Stimulated activated CD8-positive, alpha-beta memory T cell treated with anti-CD3 and anti-CD28 coated beads, Interleukin-4, amount 100 ng/mL, for 1 hour (primary cell): ENCODE measurements around the gene CAPNS1.

Experiments
- DNase-seq, 2 donors: peaks; one replicate each; pipeline ENCODE4 v3.0.0-alpha.2; 2020; ENCODE audit warnings: low read depth in 2 of 2, low spot score in 1 of 2

CAPNS1 gene

DNA sequence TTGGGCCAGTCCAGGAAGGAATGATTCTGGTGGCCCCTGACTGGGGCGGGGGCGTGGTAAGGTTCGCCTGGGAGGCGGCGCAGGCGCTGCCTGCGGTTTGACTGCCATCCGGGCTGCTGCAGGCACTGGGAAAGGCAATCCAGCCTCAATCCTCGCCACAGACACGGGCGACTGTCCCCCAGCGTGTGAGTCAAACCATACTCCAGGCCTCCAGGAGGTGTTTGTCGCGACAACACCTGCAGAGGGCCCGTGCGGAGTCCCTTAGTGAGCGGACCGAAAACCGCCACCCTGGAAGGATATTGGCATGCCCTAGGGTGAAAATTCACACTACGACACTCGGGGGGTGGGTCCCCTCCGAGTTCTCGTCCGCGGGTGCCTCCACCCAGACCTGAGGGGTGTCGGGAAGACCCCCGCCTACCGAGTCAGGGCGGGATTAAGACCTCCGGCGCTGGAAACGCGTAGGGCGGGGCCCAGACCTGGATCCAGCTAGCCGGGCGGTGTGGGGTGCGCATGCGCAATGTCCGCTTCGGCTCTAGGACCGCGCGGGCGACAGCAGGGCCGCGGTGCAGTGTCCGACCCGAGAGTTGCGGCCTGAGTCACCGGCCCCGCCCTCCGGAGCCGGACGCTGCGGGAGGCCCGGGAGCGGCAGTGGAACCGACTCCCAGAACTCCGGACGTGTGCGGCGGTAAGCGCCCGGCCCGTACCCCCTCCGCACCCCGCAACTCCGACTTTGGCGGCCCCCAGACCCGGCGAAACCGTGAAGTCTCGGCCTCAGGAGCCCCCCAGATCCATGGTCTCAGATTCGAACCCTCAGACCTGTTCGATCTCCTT lies at the start of gene CAPNS1:
CAPNS1 (plus strand) TSS at position 594 of the 831 bp plus-strand sequence. CDS start 946 bp downstream, outside the sequence.
- DNase-seq: peak; percentile 84 to 88

DNA sequence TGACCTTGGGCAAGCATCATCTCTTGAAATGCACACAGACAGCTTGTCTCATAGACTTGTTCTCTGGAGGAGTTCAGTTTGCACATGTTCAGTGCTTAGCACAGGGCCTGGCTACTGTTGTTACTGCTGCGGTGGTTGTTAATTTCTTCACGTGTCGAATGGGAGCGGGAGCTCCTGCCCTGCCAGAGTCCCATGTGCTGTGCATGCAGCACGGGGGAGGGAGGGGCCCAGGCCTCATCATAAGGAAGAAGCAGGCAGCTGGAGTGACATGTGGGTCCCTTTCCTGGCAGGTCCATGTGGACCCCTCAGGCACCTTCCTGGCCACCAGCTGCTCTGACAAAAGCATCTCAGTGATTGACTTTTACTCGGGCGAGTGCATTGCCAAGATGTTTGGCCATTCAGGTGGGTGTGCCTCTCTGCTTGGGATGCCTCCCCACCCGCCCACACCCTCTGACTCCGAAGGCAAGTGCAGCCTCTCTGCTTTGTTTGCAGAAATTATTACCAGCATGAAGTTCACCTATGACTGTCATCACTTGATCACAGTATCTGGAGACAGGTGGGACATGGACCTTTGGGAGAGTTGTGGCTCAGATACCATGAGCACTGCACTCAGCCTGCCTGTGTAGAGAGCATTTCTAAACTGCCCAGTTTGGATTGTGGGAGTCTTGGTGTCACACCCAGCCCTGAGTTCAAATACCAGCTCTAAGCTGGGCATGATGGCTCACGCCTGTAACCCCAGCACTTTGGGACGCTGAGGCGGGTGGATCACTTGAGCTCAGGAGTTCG lies 48.8 kb upstream of the CAPNS1 start:
- no peak for DNase-seq

DNA sequence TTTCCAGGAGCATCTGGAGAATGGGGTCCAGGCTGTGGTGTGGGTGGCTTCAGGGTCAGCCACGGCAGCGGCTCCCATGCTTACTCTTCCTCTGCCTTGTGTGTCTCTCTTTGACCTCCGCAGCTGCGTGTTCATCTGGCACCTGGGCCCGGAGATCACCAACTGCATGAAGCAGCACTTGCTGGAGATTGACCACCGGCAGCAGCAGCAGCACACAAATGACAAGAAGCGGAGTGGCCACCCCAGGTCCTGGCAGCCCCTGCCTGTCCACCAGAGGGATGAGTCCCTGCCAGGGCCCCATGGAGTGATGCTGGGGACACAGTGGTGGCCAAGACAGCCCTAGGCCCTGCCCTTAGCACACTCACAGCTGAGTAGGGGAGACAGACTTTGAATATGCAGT lies 47.3 kb upstream of the CAPNS1 start:
- no peak for DNase-seq

DNA sequence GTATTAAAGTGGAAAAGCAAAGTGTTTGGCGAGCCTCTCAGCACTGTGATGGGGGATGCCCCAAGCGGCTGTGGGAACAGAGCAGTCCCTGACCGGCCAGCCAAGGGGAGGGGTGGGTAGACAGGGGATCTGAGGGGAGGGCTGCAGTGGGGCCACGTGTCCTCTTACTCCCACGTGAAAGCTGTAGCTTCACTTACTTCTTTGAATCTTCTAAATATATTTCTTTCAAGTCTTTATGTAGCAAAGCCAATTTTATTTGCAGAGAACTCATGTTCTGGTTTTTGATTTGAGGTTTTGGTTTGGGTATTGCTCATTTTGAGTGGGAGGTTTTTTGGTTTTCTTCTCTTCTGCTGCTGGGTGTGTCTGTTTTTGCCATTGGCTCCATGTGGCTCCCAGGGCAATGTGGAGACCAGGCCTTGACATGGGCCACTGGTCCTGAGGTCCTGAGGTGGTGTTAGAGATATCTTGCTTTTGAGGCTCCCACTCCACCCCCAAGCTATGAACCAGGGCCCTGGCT lies 46.7 kb upstream of the CAPNS1 start:
- no peak for DNase-seq

DNA sequence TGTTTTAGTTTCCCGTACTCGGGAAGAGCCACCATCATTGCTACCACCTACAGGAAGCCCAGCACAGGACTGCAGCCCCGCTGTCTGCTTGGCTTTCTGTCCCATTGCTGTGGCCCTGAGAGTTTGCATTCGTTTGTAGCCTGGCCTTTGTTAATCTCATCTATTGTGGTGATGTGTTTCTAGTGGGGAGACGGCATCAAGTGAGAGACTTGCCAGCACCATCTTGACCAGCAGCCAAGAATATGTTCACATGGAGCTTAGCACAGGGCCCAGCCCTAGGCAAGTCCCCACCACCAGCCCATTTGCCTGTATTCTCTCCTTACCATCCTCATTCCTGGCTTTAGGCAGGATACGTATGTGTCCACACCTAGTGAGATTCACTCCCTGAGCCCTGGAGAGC lies 46.2 kb upstream of the CAPNS1 start:
- DNase-seq: no peak

DNA sequence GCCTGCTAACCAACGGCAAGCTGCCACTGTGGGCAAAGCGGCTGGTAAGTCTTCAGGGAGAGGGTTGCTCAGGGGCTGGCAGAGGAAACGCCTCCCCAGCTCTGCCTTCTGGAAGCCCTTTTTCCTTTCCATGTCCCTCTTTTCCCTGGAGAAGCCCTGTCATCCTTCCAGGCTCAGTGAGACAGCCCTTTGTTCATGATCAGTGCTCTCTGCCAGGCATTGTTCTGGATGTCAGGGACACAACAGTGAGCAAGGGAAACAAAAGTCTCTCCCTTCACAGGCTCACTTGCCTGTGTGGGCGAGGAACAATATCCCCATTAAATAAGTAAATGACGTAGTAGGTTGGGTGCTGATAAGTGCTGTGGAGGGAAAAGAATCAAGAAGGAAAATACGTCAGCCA lies 42.8 kb upstream of the CAPNS1 start:
- DNase-seq: no peak

DNA sequence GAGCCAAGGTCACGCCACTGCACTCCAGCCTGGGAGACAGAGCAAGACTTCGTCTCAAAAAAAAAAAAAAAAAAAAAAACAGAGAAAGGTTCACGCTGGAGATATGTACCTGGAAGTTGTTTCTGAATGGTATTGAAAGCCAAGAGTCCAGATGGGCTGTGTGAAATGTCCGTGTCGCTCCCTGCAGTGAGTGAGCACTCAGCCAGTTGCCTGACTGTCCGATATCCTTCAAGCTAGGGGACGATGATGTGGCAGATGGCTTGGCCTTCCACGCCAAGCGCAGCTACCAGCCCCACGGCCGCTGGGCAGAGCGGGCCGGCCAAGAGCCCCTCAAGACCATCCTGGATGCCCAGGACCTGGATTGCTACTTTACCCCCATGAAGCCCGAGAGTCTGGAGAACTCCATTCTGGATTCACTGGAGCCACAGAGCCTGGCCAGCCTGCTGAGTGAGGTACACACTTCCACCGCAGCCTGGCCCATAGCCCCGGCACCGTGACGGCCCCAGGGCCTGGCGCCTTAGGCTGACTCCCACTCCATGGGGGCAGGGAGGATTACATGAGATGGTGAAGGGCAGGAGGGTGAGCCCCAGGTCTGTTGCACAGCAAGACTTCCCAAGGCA lies 40.6 kb upstream of the CAPNS1 start:
- DNase-seq: no peak

DNA sequence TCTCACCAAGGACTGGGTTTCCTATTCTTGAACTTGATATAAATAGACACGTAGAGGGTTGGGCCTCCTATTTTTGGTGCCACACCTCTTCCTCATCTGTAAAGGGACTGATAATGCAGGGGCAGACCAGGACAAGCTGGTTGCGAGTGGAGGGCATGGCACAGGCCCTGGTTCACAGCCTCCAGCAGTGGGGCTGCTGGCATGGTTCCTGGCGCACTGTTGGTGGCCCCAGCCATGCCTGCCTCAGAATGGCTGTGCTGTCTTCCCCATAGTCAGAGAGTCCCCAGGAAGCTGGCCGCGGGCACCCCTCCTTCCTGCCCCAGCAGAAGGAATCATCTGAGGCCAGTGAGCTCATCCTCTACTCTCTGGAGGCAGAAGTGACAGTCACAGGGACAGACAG lies 39.4 kb upstream of the CAPNS1 start:
- no peak for DNase-seq

DNA sequence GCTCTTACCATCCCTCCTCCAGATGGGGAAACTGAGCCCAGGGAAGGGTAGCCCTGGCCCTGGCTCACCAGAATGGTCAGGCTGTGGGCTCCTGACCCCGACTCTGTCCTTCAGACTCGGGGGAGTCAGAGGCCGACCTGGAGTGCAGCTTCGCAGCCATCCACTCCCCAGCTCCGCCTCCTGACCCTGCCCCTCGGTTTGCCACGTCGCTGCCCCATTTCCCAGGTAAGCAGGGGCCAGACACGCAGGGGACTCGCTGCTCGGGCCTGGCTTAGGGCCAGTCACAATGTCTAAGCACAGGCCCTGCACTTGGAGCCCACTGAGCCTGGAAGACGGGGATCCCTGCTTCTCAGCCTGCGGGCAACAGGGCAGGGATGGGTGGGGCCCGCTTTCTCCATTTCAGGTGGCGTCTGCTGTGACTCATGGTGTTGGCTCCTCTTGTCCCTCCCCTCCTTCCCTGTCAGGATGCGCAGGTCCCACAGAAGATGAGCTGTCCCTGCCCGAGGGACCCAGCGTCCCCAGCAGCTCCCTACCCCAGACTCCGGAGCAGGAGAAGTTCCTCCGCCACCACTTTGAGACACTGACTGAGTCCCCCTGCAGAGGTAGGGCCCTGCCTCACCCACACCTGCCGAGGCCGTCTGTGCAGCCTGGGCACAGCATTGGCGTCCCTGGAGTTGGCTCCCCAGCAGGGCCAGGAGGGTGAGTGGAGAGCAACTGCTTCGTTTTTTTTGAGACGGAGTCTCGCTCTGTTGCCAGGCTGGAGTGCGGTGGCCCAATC lies 38.1 kb upstream of the CAPNS1 start:
- no peak for DNase-seq

DNA sequence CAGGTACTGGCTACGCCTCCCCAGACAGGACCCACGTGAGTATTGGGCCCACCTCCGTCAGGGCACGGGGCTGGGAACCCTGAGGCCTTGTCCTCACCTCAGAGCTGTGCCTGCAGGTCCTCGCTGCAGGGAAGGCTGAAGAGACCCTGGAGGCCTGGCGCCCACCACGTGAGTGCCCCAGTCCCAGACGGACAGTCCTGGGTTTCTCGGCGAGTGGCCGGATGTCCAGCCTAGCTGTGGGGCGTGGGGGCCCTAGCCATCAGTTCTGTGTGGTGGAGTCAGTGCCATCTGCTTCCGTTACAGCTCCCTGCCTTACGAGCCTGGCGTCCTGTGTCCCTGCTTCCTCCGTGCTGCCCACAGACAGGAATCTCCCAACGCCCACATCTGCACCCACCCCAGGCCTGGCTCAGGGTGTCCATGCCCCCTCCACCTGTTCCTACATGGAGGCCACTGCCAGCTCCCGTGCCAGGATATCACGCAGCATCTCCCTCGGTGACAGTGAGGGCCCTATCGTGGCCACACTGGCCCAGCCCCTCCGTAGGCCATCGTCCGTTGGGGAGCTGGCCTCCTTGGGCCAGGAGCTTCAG lies 36.7 kb upstream of the CAPNS1 start:
- no peak for DNase-seq

DNA sequence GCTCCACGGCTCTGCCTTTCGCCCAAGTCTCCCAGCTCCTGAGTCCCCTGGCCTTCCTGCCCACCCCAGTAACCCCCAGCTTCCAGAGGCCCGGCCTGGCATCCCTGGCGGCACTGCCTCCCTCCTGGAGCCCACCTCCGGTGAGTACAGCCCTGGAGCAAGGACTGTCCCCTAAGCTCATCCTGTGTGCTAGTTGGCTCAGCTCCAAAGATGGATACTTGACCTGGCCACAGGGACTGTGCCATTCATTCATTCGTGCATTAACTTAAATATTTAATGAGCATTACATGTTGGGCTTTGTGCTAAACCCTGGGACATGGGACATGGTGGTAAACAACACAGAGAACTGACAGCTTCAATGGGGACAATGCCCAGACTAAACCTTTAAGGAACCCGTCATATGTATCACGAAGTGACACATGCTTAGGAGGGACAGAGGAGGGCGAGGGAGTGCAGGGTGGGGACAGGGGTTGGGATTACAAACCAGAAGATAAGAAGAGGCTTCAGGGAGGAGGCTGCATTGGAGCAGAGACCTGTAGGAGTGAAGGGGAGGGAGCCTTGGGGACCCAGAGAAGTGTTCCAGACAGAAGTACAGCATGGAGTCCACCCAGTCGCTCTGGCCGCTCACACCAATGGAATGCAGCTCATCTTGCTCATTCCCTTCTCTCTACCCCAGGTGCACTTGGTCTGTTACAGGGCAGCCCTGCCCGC lies 35.9 kb upstream of the CAPNS1 start:
- no peak for DNase-seq

DNA sequence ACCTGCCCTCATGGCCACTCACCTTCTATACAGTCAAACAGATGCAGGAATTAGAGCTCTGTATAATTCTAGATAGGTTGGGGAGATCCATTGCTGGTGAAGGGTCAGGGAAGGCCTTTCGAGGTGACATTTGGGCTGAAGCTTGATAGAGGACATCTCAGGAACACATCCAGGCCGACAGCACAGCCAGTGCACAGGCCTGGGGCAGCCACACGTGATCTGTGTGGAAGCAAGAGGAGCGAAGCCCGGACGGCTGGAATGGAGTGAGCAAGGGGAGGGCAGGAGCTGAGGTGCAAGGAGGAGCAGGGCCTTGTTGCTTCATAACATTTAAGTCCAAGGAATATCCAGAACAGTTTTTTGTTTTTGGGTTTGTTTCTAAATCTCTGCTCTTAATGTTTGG lies 33.4 kb upstream of the CAPNS1 start:
- DNase-seq: no peak

DNA sequence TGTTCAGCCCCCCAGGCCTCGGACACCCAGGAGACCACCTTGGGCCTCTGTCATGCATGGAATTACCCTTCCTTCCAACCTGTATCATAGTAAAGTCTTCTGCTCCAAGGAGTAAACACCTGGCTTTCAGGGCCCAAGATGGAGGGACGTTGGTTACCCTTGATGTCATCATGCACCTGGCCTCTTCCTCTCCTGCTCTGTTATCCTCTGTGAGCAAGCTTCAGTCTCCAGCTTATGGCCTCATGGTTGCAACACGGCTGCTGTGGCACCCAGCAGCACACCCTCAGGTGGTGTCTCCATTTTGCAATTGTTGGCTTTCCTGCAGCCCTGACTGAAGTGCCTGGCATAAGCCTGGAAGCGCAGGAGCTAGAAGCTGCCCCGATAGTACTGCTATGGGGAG lies 32.9 kb upstream of the CAPNS1 start:
- no peak for DNase-seq

DNA sequence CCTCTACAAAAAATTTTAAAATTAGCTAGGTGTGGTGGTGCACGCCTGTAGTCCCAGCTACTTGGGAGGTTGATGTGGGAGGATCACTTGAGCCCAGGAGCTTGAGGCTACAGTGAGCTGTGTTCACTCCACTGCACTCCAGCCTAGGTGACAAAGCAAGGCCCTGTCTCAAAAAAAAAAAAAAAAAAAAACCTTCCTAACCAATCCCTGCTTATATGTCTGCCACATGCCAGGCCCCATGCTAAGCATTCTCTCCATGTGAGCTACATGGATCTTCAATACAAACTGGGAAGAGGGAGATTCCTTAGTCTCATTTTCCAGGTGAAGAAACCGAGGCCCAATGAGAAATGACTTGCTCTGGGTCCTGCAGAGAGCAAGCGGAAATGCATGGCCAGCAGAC lies 31.2 kb upstream of the CAPNS1 start:
- no peak for DNase-seq

DNA sequence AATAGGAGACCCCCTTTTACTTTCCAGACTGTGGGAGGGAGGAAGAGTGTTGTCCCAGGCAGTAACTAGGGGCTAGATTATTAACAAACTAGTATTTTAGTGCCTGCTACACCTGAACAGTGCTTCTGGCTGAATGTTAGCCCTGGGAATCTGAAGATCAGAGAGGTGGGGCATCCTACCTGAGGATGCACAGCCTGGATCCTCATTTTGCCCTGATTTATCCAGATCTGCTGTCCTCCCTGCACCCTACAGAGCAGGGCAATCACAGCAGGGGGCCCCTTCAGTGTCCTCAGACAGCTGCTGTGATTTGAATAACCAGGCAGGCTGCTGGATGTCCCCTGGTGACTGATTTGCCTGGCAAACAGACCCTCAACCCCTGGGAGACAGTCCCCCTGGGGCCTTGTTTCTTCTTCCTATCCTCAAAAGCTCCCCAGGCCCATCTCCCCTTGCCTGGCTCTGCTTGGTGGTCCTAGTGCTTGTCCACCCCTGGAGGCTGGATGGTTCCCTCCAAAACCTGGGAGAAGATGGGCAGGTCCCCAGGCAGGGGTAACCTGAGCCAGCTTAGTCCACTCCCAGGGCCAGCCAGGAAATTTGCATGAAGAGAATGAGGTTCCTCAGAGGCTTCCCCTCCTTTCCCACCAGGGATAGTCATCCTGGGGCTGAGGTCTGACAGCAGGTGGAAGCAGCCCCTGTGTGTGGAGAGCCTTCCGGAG lies 29.2 kb upstream of the CAPNS1 start, which contains the start of gene OVOL3:
OVOL3 (plus strand) TSS at position 657 of the 713 bp plus-strand sequence. CDS start 60 bp downstream, outside the sequence.
- no peak for DNase-seq

DNA sequence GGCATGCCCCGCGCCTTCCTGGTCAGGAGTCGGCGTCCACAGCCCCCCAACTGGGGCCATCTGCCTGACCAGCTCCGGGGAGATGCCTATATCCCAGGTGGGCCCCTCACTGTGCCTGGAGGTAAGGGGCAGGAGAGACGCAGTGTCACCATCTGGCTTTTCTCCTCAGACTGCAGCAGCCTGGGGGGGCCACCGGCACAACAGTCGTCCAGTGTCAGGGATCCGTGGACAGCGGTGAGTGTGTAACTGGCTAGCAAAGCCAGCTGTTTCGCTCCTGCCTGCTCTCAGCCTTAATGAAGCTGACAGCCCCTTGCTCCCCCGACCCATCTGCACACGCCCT lies 28.7 kb upstream of the CAPNS1 start:
- DNase-seq: no peak

DNA sequence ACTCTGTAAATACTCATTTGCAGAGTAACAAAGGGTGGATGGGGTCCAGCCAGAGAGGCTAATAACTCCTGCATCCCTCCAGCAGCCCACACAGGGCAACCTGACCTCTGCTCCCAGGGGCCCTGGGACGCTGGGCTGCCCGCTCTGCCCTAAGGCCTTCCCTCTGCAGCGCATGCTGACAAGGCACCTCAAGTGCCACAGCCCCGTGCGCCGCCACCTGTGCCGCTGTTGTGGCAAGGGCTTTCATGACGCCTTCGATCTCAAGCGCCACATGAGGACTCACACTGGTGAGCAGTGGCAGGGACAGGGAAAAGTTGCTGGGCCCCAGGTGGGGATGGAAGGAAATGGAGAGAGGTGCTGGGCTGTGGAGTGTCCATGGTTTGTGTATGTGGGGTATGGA lies 27.2 kb upstream of the CAPNS1 start:
- DNase-seq: no peak

DNA sequence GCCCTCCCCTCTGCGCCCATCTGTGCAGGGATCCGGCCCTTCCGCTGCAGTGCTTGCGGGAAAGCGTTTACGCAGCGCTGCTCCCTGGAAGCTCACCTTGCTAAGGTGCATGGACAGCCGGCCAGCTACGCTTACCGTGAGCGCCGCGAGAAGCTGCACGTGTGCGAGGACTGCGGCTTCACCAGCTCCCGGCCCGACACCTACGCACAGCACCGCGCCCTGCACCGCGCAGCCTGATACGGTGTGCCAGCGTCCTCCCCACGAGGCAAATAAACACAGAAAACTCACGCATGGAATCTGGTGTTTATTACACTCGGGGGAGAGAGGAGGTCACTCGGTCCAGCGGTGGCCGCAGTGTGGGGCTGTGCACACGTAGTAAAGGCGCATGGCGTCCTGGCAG lies 26.4 kb upstream of the CAPNS1 start:
- no peak for DNase-seq
